GM23248 (cell line): ENCODE data around the gene PCMT1. TPM values are rescaled to one million over a fixed set of nuclear protein-coding genes. Genes with fewer than 3 reads are reported as not detected.
"Not testable (repeated sequence)": the region's sequence is repeated elsewhere in the genome, so short reads cannot be mapped to it uniquely, and the experiment has no call there.

Source experiments
- DNase-seq: peaks from one replicate; pipeline ENCODE4 v3.0.0-alpha.2; 2015
- H2AFZ ChIP-seq: fragments of 200-600 bp; sonication (generic); 2 replicates; pipeline ENCODE4 v1.6.1; 2016; ENCODE audit warnings: antibody characterized with exemption
- H3F3A ChIP-seq: fragments of 200-600 bp; sonication (generic); 2 replicates; pipeline ENCODE4 v1.6.1; 2016; ENCODE audit warnings: mild to moderate bottlenecking, antibody characterized with exemption, mixed run types; ENCODE audit not compliant: insufficient read depth
- H3K27ac ChIP-seq: fragments of 200-600 bp; sonication (generic); 2 replicates; pipeline ENCODE4 v1.5.1; 2016; ENCODE audit warnings: mild to moderate bottlenecking
- H3K27me3 ChIP-seq: fragments of 200-600 bp; sonication (generic); replicated peaks from 2 replicates; pipeline ENCODE4 v1.6.1; 2016; ENCODE audit warnings: mild to moderate bottlenecking; ENCODE audit not compliant: insufficient read depth
- H3K36me3 ChIP-seq: fragments of 200-600 bp; sonication (generic); 2 replicates; pipeline ENCODE4 v1.6.1; 2016; ENCODE audit warnings: low read depth, mild to moderate bottlenecking
- H3K4me1 ChIP-seq: fragments of 200-600 bp; sonication (generic); 2 replicates; pipeline ENCODE4 v1.6.1; 2016; ENCODE audit warnings: mild to moderate bottlenecking; ENCODE audit not compliant: insufficient read depth
- H3K4me2 ChIP-seq: fragments of 200-600 bp; sonication (generic); one replicate; pipeline ENCODE4 v1.6.1; 2016; ENCODE audit warnings: mild to moderate bottlenecking; ENCODE audit not compliant: unreplicated experiment
- H3K4me3 ChIP-seq: fragments of 200-600 bp; sonication (generic); 2 replicates; pipeline ENCODE4 v1.5.1; 2016; ENCODE audit warnings: mild to moderate bottlenecking
- H3K79me2 ChIP-seq: fragments of 200-600 bp; sonication (generic); 2 replicates; pipeline ENCODE4 v1.6.1; 2016; ENCODE audit warnings: mild to moderate bottlenecking; ENCODE audit not compliant: insufficient read depth
- H3K9ac ChIP-seq: fragments of 200-600 bp; sonication (generic); 2 replicates; pipeline ENCODE4 v1.6.1; 2016; ENCODE audit warnings: mild to moderate bottlenecking
- H3K9me2 ChIP-seq: fragments of 200-600 bp; sonication (generic); 2 replicates; pipeline ENCODE4 v1.6.1; 2016; ENCODE audit warnings: mixed run types, mild to moderate bottlenecking, moderate library complexity; ENCODE audit not compliant: insufficient read depth
- H3K9me3 ChIP-seq: fragments of 200-600 bp; sonication (generic); one replicate; pipeline ENCODE4 v1.6.1; 2017; ENCODE audit warnings: low read depth
- H4K20me1 ChIP-seq: fragments of 200-600 bp; sonication (generic); 2 replicates; pipeline ENCODE4 v1.6.0; 2016; ENCODE audit not compliant: insufficient read depth
- EZH2 ChIP-seq: fragments of 200-600 bp; sonication (generic); IDR thresholded peaks from 2 replicates; pipeline ENCODE4 v1.6.1; 2018; ENCODE audit warnings: antibody characterized with exemption, mild to moderate bottlenecking; ENCODE audit not compliant: insufficient read depth, poor library complexity, severe bottlenecking
- EZH2phosphoT487 ChIP-seq: fragments of 200-600 bp; sonication (generic); IDR thresholded peaks from 2 replicates; pipeline ENCODE4 v1.6.1; 2018; ENCODE audit warnings: antibody characterized with exemption, moderate library complexity, mild to moderate bottlenecking, low read depth; ENCODE audit not compliant: insufficient read depth
- WGBS, 2 experiments: methylation state at CpG; one replicate each; pipeline ENCODE4 v1.1.6; 2015 to 2017; ENCODE audit warnings: low lambda C conversion rate in 2 of 2, low coverage in 1 of 2; ENCODE audit errors: missing lambda C conversion rate in 2 of 2; 5-methylcytosine and 5-hydroxymethylcytosine counted together
- in situ Hi-C: fragments of 300-500 bp; cut with MboI; formaldehyde crosslinking; loops from 2 replicates; pipeline ENCODE4 v1.15.0; 2020
- polyA plus RNA-seq: library from polyadenylated mRNA; unstranded; fragments of >200 nt; fragmentation: Nextera tagmentation; extraction: Ambion mirVana; gene quantifications from 2 replicates; pipeline ENCODE4 v1.2.1, GENCODE V29; 2016
- total RNA-seq: library from RNA; depleted of rRNA; stranded (reverse); fragments of >200 nt; shearing (Covaris generic); gene quantifications from 2 replicates; pipeline ENCODE4 v1.2.3, GENCODE V29; 2014

PCMT1 gene
- total and polyA plus RNA-seq, 2 experiments from 2014 or later: 165 to 184 TPM

- peaks cover 38% of the 10 kb centered on the region; the same call in 1 of the 2 replicates for H3K36me3 ChIP-seq
These were observed 20.9 kb upstream of the PCMT1 start for GRCh38 chr6:149728499-149729234.

GRCh38 chr6:149729824-149730223, 19.7 kb upstream of the PCMT1 start:
- Histone ChIP-seq H3F3A (peaks cover 4% of the 10 kb centered on the region; the same call in 1 of the 2 replicates), H3K9me3 (no peaks in the 10 kb centered on the region), H3K27me3 (no peaks in the 10 kb centered on the region), H3K9ac (no peak overlapping the region), H3K36me3 (peaks cover 38% of the 10 kb centered on the region; the same call in 1 of the 2 replicates), H2AFZ (no peak overlapping the region), H3K4me1 (no peaks in the 10 kb centered on the region), H3K27ac (no peak overlapping the region), H3K9me2 (no peaks in the 10 kb centered on the region), H3K79me2 (no peaks in the 10 kb centered on the region), H4K20me1 (no peaks in the 10 kb centered on the region), H3K4me3 (no peak overlapping the region), H3K4me2 (no peak overlapping the region)
- no peak for DNase-seq
- in situ Hi-C loops: no loop called here
- 91 to 98% methylated on average over 8 of the region's 8 CpGs for WGBS, 2 experiments
- TF ChIP-seq EZH2phosphoT487 (no peak), EZH2 (no peak)

More at GRCh38 chr6:149728499-149729234, 20.9 kb upstream of the PCMT1 start:
- H3K9me2 ChIP-seq: no peaks in the 10 kb centered on the region
- no peaks in the 10 kb centered on the region for H3K9me3 ChIP-seq
- H3K27me3 ChIP-seq: no peaks in the 10 kb centered on the region
- H4K20me1 ChIP-seq: no peaks in the 10 kb centered on the region
- no peaks in the 10 kb centered on the region for H3K79me2 ChIP-seq
- no peak for DNase-seq
- H3K27ac ChIP-seq: no peak overlapping the region
- no peak overlapping the region for H3K4me3 ChIP-seq
- H3K9ac ChIP-seq: no peak overlapping the region
- peaks cover under 1% of the 10 kb centered on the region; the same call in 1 of the 2 replicates for H3K4me1 ChIP-seq
- no peak overlapping the region for H3K4me2 ChIP-seq
- WGBS, 2 experiments: 94 to 98% methylated on average over 5 of the region's 5 CpGs
- in situ Hi-C loops: no loop called here
- no peak overlapping the region for H2AFZ ChIP-seq
- H3F3A ChIP-seq: peaks cover 13% of the 10 kb centered on the region
- TF ChIP-seq EZH2: no peak
- TF ChIP-seq EZH2phosphoT487: no peak

GRCh38 chr6:149733089-149733720, 16.3 kb upstream of the PCMT1 start:
- peaks cover 30% of the 10 kb centered on the region; the same call in 1 of the 2 replicates for H3K36me3 ChIP-seq
- H3K4me3 ChIP-seq: no peak overlapping the region
- no peak overlapping the region for H2AFZ ChIP-seq
- H4K20me1 ChIP-seq: no peaks in the 10 kb centered on the region
- TF ChIP-seq EZH2phosphoT487 (no peak), EZH2 (no peak)
- H3F3A ChIP-seq: no peaks in the 10 kb centered on the region
- H3K4me1 ChIP-seq: no peaks in the 10 kb centered on the region
- H3K4me2 ChIP-seq: no peak overlapping the region
- 96 to 100% methylated on average over 2 of the region's 2 CpGs for WGBS, 2 experiments
- H3K9ac ChIP-seq: no peak overlapping the region
- no peaks in the 10 kb centered on the region for H3K27me3 ChIP-seq
- H3K27ac ChIP-seq: no peak overlapping the region
- H3K79me2 ChIP-seq: no peaks in the 10 kb centered on the region
- in situ Hi-C loops: no loop called here
- DNase-seq: no peak
- no peaks in the 10 kb centered on the region for H3K9me2 ChIP-seq
- no peaks in the 10 kb centered on the region for H3K9me3 ChIP-seq

- Histone ChIP-seq H3K4me3 (no peak overlapping the region), H3K27ac (no peak overlapping the region), H3K36me3 (peaks cover 34% of the 10 kb centered on the region; the same call in 1 of the 2 replicates), H3F3A (no peaks in the 10 kb centered on the region), H3K79me2 (no peaks in the 10 kb centered on the region), H3K4me1 (no peaks in the 10 kb centered on the region), H3K9ac (no peak overlapping the region), H2AFZ (no peak overlapping the region), H3K4me2 (no peak overlapping the region), H3K9me3 (no peaks in the 10 kb centered on the region), H3K27me3 (no peaks in the 10 kb centered on the region), H3K9me2 (no peaks in the 10 kb centered on the region), H4K20me1 (no peaks in the 10 kb centered on the region)
- TF ChIP-seq EZH2phosphoT487: no peak
- TF ChIP-seq EZH2: no peak
- in situ Hi-C loops: no loop called here
- 92 to 95% methylated on average over 1 of the region's 1 CpG for WGBS, 2 experiments
- DNase-seq: no peak
These were observed 14.6 kb upstream of the PCMT1 start for GRCh38 chr6:149734915-149735314.

GRCh38 chr6:149745252-149745651, 4.3 kb upstream of the PCMT1 start:
- H3K4me1 ChIP-seq: 0 out of 2 replicates have a peak, but pooled peaks cover 14% of the 10 kb centered on the region
- 73 to 74% methylated on average over 10 of the region's 10 CpGs for WGBS, 2 experiments

More at GRCh38 chr6:149745252-149745651, 4.3 kb upstream of the PCMT1 start:
- H4K20me1 ChIP-seq, H3K9me2 ChIP-seq, H3F3A ChIP-seq, DNase-seq, in situ Hi-C loops, H3K9me3 ChIP-seq, H3K27me3 ChIP-seq: not testable (repeated sequence)
- peak overlapping the region; percentile 96; the same call in 1 of the 2 replicates for H2AFZ ChIP-seq
- peak overlapping the region; percentile 97 for H3K4me3 ChIP-seq
- H3K36me3 ChIP-seq: 0 out of 2 replicates have a peak, but pooled peaks cover 19% of the 10 kb centered on the region
- H3K27ac ChIP-seq: 0 out of 2 replicates have a peak overlapping the region, but pooled peaks have one; percentile 46
- peak overlapping the region; percentile 90 for H3K4me2 ChIP-seq
- peaks cover 42% of the 10 kb centered on the region for H3K79me2 ChIP-seq
- H3K9ac ChIP-seq: peak overlapping the region; percentile 90
